ENCODE measurements around the gene LCP1. TPM values are rescaled to one million over a fixed set of nuclear protein-coding genes. Genes with fewer than 3 reads are reported as not detected.
A peak's percentile ranks its signal among the peaks of the same experiment; 100 is the strongest.

The LCP1 gene
- total and polyA plus RNA-seq, 5 donors from 2014 or later = 516 to 1,155 (median 1,019) TPM

- DNase-seq = peak; percentile 37 to 91 (median 70)
- no peaks in the 10 kb centered on the region for H3K27me3 Mint-ChIP-seq
- H3K27ac ChIP-seq (ENCODE audit: insufficient read depth, low read length, poor library complexity, severe bottlenecking) = peak overlapping the region; percentile 94
- H3K4me1 ChIP-seq (ENCODE audit: control insufficient read depth, insufficient read depth, low read length, poor library complexity, severe bottlenecking) = peaks cover 97% of the 10 kb centered on the region
- H3K36me3 Mint-ChIP-seq = peaks cover 31% of the 10 kb centered on the region
- ATAC-seq (ENCODE audit: low read depth in 2 of 2) = peak; percentile 69 to 82
- no peaks in the 10 kb centered on the region for H3K9me3 Mint-ChIP-seq
- H3K4me1 Mint-ChIP-seq = peaks cover 55 to 100% (median 90%) of the 10 kb centered on the region in 4 donors
- peak overlapping the region; percentile 90 to 100 (median 94) for H3K27ac Mint-ChIP-seq
- H3K4me3 ChIP-seq (ENCODE audit: low read depth, low read length) = peak overlapping the region; percentile 88
- no peaks in the 10 kb centered on the region for H3K9me3 ChIP-seq (ENCODE audit: control insufficient read depth in 2 of 2, low read length in 2 of 2)
- H3K36me3 ChIP-seq (ENCODE audit: control insufficient read depth, insufficient read depth, low read length) = peaks cover 6% of the 10 kb centered on the region
- H3K4me3 Mint-ChIP-seq = peak overlapping the region; percentile 89 to 99 (median 96)
- no peaks in the 10 kb centered on the region for H3K27me3 ChIP-seq (ENCODE audit: control insufficient read depth, insufficient read depth, low read length)
Measured at GRCh38 chr13:46172531-46172991, 9.4 kb downstream of the LCP1 start.

GRCh38 chr13:46171739-46172138 lies 10.2 kb downstream of the LCP1 start:
- Histone ChIP-seq H3K9me3 (ENCODE audit: control insufficient read depth in 2 of 2, low read length in 2 of 2) (no peaks in the 10 kb centered on the region), H3K4me3 (ENCODE audit: low read depth, low read length) (peak overlapping the region; percentile 88), H3K36me3 (ENCODE audit: control insufficient read depth, insufficient read depth, low read length) (peaks cover 6% of the 10 kb centered on the region), H3K27ac (ENCODE audit: insufficient read depth, low read length, poor library complexity, severe bottlenecking) (peak overlapping the region; percentile 94), H3K27me3 (ENCODE audit: control insufficient read depth, insufficient read depth, low read length) (no peaks in the 10 kb centered on the region), H3K4me1 (ENCODE audit: control insufficient read depth, insufficient read depth, low read length, poor library complexity, severe bottlenecking) (peaks cover 100% of the 10 kb centered on the region)
- Mint-ChIP-seq H3K27me3 (no peaks in the 10 kb centered on the region), H3K4me1 (peaks cover 63 to 100% (median 91%) of the 10 kb centered on the region in 4 donors), H3K27ac (peak overlapping the region; percentile 90 to 100 (median 94)), H3K4me3 (peak overlapping the region; percentile 89 to 99 (median 96)), H3K9me3 (no peaks in the 10 kb centered on the region), H3K36me3 (peaks cover 28% of the 10 kb centered on the region)
- DNase-seq (no peak), ATAC-seq (ENCODE audit: low read depth in 2 of 2) (no peak)

- H3K4me1 Mint-ChIP-seq = peaks cover 64 to 100% (median 91%) of the 10 kb centered on the region in 4 donors
- no peaks in the 10 kb centered on the region for H3K9me3 ChIP-seq (ENCODE audit: control insufficient read depth in 2 of 2, low read length in 2 of 2)
- peaks cover 100% of the 10 kb centered on the region for H3K4me1 ChIP-seq (ENCODE audit: control insufficient read depth, insufficient read depth, low read length, poor library complexity, severe bottlenecking)
- no peak for ATAC-seq (ENCODE audit: low read depth in 2 of 2)
- H3K36me3 Mint-ChIP-seq = peaks cover 25% of the 10 kb centered on the region
- peak overlapping the region; percentile 88 for H3K4me3 ChIP-seq (ENCODE audit: low read depth, low read length)
- H3K27ac Mint-ChIP-seq = peak overlapping the region; percentile 90 to 100 (median 94)
- H3K36me3 ChIP-seq (ENCODE audit: control insufficient read depth, insufficient read depth, low read length) = peaks cover 6% of the 10 kb centered on the region
- no peaks in the 10 kb centered on the region for H3K9me3 Mint-ChIP-seq
- peak overlapping the region; percentile 94 for H3K27ac ChIP-seq (ENCODE audit: insufficient read depth, low read length, poor library complexity, severe bottlenecking)
- peak overlapping the region; percentile 89 to 99 (median 96) for H3K4me3 Mint-ChIP-seq
- H3K27me3 Mint-ChIP-seq = no peaks in the 10 kb centered on the region
- DNase-seq = no peak
- no peaks in the 10 kb centered on the region for H3K27me3 ChIP-seq (ENCODE audit: control insufficient read depth, insufficient read depth, low read length)
Measured at GRCh38 chr13:46171217-46171616, 10.8 kb downstream of the LCP1 start.

- no peaks in the 10 kb centered on the region for H3K9me3 ChIP-seq (ENCODE audit: control insufficient read depth in 2 of 2, low read length in 2 of 2)
- Mint-ChIP-seq H3K4me3 (peak overlapping the region; percentile 89 to 98 (median 94)), H3K4me1 (peaks cover 61 to 100% (median 90%) of the 10 kb centered on the region in 4 donors), H3K27me3 (no peaks in the 10 kb centered on the region), H3K9me3 (no peaks in the 10 kb centered on the region), H3K36me3 (peaks cover 22% of the 10 kb centered on the region), H3K27ac (peak overlapping the region; percentile 90 to 100 (median 94))
- H3K36me3 ChIP-seq (ENCODE audit: control insufficient read depth, insufficient read depth, low read length) = peaks cover 6% of the 10 kb centered on the region
- ATAC-seq (ENCODE audit: low read depth in 2 of 2) (peak; percentile 17 to 36), DNase-seq (peak in 2 of 3 donors; percentile 44 to 59)
- peak overlapping the region; percentile 94 for H3K27ac ChIP-seq (ENCODE audit: insufficient read depth, low read length, poor library complexity, severe bottlenecking)
- peaks cover 100% of the 10 kb centered on the region for H3K4me1 ChIP-seq (ENCODE audit: control insufficient read depth, insufficient read depth, low read length, poor library complexity, severe bottlenecking)
- H3K4me3 ChIP-seq (ENCODE audit: low read depth, low read length) = peak overlapping the region; percentile 88
- H3K27me3 ChIP-seq (ENCODE audit: control insufficient read depth, insufficient read depth, low read length) = no peaks in the 10 kb centered on the region
Measured at GRCh38 chr13:46170687-46171086, 11.3 kb downstream of the LCP1 start.

- no peaks in the 10 kb centered on the region for H3K27me3 Mint-ChIP-seq
- Histone ChIP-seq H3K4me3 (ENCODE audit: low read depth, low read length) (peak overlapping the region; percentile 88), H3K9me3 (ENCODE audit: control insufficient read depth in 2 of 2, low read length in 2 of 2) (no peaks in the 10 kb centered on the region), H3K4me1 (ENCODE audit: control insufficient read depth, insufficient read depth, low read length, poor library complexity, severe bottlenecking) (peaks cover 100% of the 10 kb centered on the region), H3K36me3 (ENCODE audit: control insufficient read depth, insufficient read depth, low read length) (peaks cover 6% of the 10 kb centered on the region), H3K27me3 (ENCODE audit: control insufficient read depth, insufficient read depth, low read length) (no peaks in the 10 kb centered on the region), H3K27ac (ENCODE audit: insufficient read depth, low read length, poor library complexity, severe bottlenecking) (peak overlapping the region; percentile 94)
- no peaks in the 10 kb centered on the region for H3K9me3 Mint-ChIP-seq
- ATAC-seq (ENCODE audit: low read depth in 2 of 2) (no peak), DNase-seq (no peak)
- H3K4me3 Mint-ChIP-seq = peak overlapping the region; percentile 89 to 98 (median 94)
- peaks cover 56 to 100% (median 90%) of the 10 kb centered on the region in 4 donors for H3K4me1 Mint-ChIP-seq
- peaks cover 18% of the 10 kb centered on the region for H3K36me3 Mint-ChIP-seq
- peak overlapping the region; percentile 90 to 100 (median 94) for H3K27ac Mint-ChIP-seq
Measured at GRCh38 chr13:46170268-46170667, 11.7 kb downstream of the LCP1 start.

- peak overlapping the region; percentile 89 to 98 (median 94) for H3K4me3 Mint-ChIP-seq
- no peak for ATAC-seq (ENCODE audit: low read depth in 2 of 2)
Measured at GRCh38 chr13:46169758-46170157, 12.2 kb downstream of the LCP1 start.

GRCh38 chr13:46168783-46169182 lies 13.2 kb downstream of the LCP1 start:
- Mint-ChIP-seq H3K9me3 (no peaks in the 10 kb centered on the region), H3K4me1 (peaks cover 63 to 100% (median 88%) of the 10 kb centered on the region in 4 donors), H3K27ac (peak overlapping the region; percentile 90 to 100 (median 94)), H3K36me3 (peaks cover 18% of the 10 kb centered on the region), H3K4me3 (peak overlapping the region; percentile 89 to 98 (median 94)), H3K27me3 (no peaks in the 10 kb centered on the region)
- H3K36me3 ChIP-seq (ENCODE audit: control insufficient read depth, insufficient read depth, low read length) = peaks cover 10% of the 10 kb centered on the region
- H3K4me3 ChIP-seq (ENCODE audit: low read depth, low read length) = peak overlapping the region; percentile 88
- peaks cover 99% of the 10 kb centered on the region for H3K4me1 ChIP-seq (ENCODE audit: control insufficient read depth, insufficient read depth, low read length, poor library complexity, severe bottlenecking)
- no peak for ATAC-seq (ENCODE audit: low read depth in 2 of 2)
- DNase-seq = no peak
- no peaks in the 10 kb centered on the region for H3K9me3 ChIP-seq (ENCODE audit: control insufficient read depth in 2 of 2, low read length in 2 of 2)
- peak overlapping the region; percentile 94 for H3K27ac ChIP-seq (ENCODE audit: insufficient read depth, low read length, poor library complexity, severe bottlenecking)
- H3K27me3 ChIP-seq (ENCODE audit: control insufficient read depth, insufficient read depth, low read length) = no peaks in the 10 kb centered on the region

More at GRCh38 chr13:46169758-46170157, 12.2 kb downstream of the LCP1 start:
- Histone ChIP-seq H3K27me3 (ENCODE audit: control insufficient read depth, insufficient read depth, low read length) (no peaks in the 10 kb centered on the region), H3K36me3 (ENCODE audit: control insufficient read depth, insufficient read depth, low read length) (peaks cover 7% of the 10 kb centered on the region), H3K4me1 (ENCODE audit: control insufficient read depth, insufficient read depth, low read length, poor library complexity, severe bottlenecking) (peaks cover 100% of the 10 kb centered on the region), H3K9me3 (ENCODE audit: control insufficient read depth in 2 of 2, low read length in 2 of 2) (no peaks in the 10 kb centered on the region), H3K4me3 (ENCODE audit: low read depth, low read length) (peak overlapping the region; percentile 88), H3K27ac (ENCODE audit: insufficient read depth, low read length, poor library complexity, severe bottlenecking) (peak overlapping the region; percentile 94)
- DNase-seq = no peak
- peaks cover 15% of the 10 kb centered on the region for H3K36me3 Mint-ChIP-seq
- H3K4me1 Mint-ChIP-seq = peaks cover 53 to 100% (median 87%) of the 10 kb centered on the region in 4 donors
- peak overlapping the region; percentile 90 to 100 (median 94) for H3K27ac Mint-ChIP-seq
- no peaks in the 10 kb centered on the region for H3K27me3 Mint-ChIP-seq
- H3K9me3 Mint-ChIP-seq = no peaks in the 10 kb centered on the region

- Mint-ChIP-seq H3K27ac (peak overlapping the region; percentile 90 to 100 (median 94)), H3K4me3 (peak overlapping the region; percentile 89 to 98 (median 94)), H3K36me3 (peaks cover 15% of the 10 kb centered on the region), H3K9me3 (no peaks in the 10 kb centered on the region), H3K27me3 (no peaks in the 10 kb centered on the region), H3K4me1 (peaks cover 65 to 97% (median 85%) of the 10 kb centered on the region in 4 donors)
- H3K9me3 ChIP-seq (ENCODE audit: control insufficient read depth in 2 of 2, low read length in 2 of 2) = no peaks in the 10 kb centered on the region
- peak; percentile 15 to 19 for ATAC-seq (ENCODE audit: low read depth in 2 of 2)
- peaks cover 99% of the 10 kb centered on the region for H3K4me1 ChIP-seq (ENCODE audit: control insufficient read depth, insufficient read depth, low read length, poor library complexity, severe bottlenecking)
- peaks cover 9% of the 10 kb centered on the region for H3K36me3 ChIP-seq (ENCODE audit: control insufficient read depth, insufficient read depth, low read length)
- DNase-seq = peak in 1 of 3 donors; percentile 45
- H3K27me3 ChIP-seq (ENCODE audit: control insufficient read depth, insufficient read depth, low read length) = no peaks in the 10 kb centered on the region
- H3K4me3 ChIP-seq (ENCODE audit: low read depth, low read length) = peak overlapping the region; percentile 88
- H3K27ac ChIP-seq (ENCODE audit: insufficient read depth, low read length, poor library complexity, severe bottlenecking) = peak overlapping the region; percentile 94
Measured at GRCh38 chr13:46168341-46168740, 13.6 kb downstream of the LCP1 start.

Data from CD4-positive, CD25-positive, alpha-beta regulatory T cell (primary cell).